GM19455 (cell line): Measurements from ENCODE around the gene EMC10.
A peak's percentile ranks its signal among the peaks of the same experiment; 100 is the strongest.
"Not testable (repeated sequence)": the region's sequence is repeated elsewhere in the genome, so short reads cannot be mapped to it uniquely, and the experiment has no call there.

ENCODE experiments used
- ATAC-seq: cut with Tn5 transposase; IDR thresholded peaks from one replicate; pipeline ENCODE4 v1.9.1; 2021; ENCODE audit not compliant: unreplicated experiment

EMC10 gene

GRCh38 chr19:50450369-50451222 lies 25.7 kb upstream of the EMC10 start:
- ATAC-seq: no peak

GRCh38 chr19:50451223-50451534 lies 25.1 kb upstream of the EMC10 start:
- ATAC-seq: no peak

- no peak for ATAC-seq
Observed at GRCh38 chr19:50453243-50453642, 23.1 kb upstream of the EMC10 start.

- ATAC-seq: no peak
Observed at GRCh38 chr19:50455992-50456391, 20.3 kb upstream of the EMC10 start.

GRCh38 chr19:50457300-50457699 lies 19.0 kb upstream of the EMC10 start:
- no peak for ATAC-seq

- no peak for ATAC-seq
Observed at GRCh38 chr19:50458396-50459066, 17.8 kb upstream of the EMC10 start.

GRCh38 chr19:50459067-50459456 lies 17.2 kb upstream of the EMC10 start:
- ATAC-seq: no peak

GRCh38 chr19:50459638-50460037 lies 16.7 kb upstream of the EMC10 start:
- no peak for ATAC-seq

- peak; percentile 70 for ATAC-seq
Observed at GRCh38 chr19:50460161-50460765, 16.0 kb upstream of the EMC10 start.

GRCh38 chr19:50461066-50461875 lies 15.0 kb upstream of the EMC10 start:
- peak; percentile 44 for ATAC-seq

- no peak for ATAC-seq
Observed at GRCh38 chr19:50462970-50463369, 13.3 kb upstream of the EMC10 start.

- no peak for ATAC-seq
Observed at GRCh38 chr19:50464348-50464747, 12.0 kb upstream of the EMC10 start.

- ATAC-seq: no peak
Observed at GRCh38 chr19:50465000-50465399, 11.3 kb upstream of the EMC10 start.

- ATAC-seq: no peak
Observed at GRCh38 chr19:50465986-50466705, 10.2 kb upstream of the EMC10 start.

GRCh38 chr19:50466706-50467039 lies 9.6 kb upstream of the EMC10 start:
- ATAC-seq: no peak

GRCh38 chr19:50467566-50467965 lies 8.7 kb upstream of the EMC10 start:
- ATAC-seq: no peak

- ATAC-seq: no peak
Observed at GRCh38 chr19:50468818-50469217, 7.5 kb upstream of the EMC10 start.

- not testable (repeated sequence) for ATAC-seq
Observed at GRCh38 chr19:50473336-50473735, 3.0 kb upstream of the EMC10 start.

- no peak for ATAC-seq
Observed at GRCh38 chr19:50475101-50475568, 1.2 kb upstream of the EMC10 start.

- ATAC-seq: no peak
Observed at GRCh38 chr19:50475736-50476223, 527 bp upstream of the EMC10 start.

GRCh38 chr19:50476907-50477238 lies 566 bp downstream of the EMC10 start:
- ATAC-seq: no peak
